ENCODE measurements around the gene MISP.

The MISP gene

GRCh38 chr19:798415-799075, 47.6 kb downstream of the MISP start:
- no peak for DNase-seq

- no peak for DNase-seq
Observed at GRCh38 chr19:799076-799881, 48.4 kb downstream of the MISP start.

DNA sequence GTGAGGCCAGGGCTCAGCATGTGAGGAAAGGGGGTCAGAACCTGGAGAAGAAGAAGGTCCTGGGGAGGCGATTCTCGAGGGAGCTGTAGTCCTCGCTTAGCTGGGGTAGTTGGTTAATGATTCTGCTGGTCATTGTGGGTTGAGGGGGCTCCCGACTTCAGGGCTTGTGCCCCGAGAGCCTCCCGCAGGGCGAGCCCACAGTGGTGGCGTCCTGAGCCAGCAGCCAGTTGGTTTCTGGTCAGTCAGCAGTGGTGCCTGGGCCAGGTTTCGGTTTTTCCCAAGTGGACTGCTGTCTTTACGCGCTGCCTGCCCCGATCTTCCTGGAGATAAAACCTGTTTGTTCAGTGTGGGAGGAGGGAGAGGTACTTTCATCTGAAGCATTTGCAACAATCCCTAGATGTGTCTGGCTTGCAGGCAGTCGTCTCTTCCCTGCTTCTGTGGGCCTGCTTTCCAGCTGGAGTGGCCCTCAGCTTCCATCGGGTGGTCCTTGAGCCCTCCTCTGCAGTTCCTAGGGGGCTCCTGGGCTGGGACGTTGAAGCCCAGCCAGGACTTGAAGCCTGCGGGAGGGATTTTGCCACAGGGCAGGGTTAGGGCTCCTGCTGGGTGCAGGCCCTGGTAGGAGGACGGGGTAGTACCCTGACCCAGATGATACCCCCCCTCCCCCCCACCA, 49.6 kb downstream of the MISP start:
- DNase-seq: no peak

DNA sequence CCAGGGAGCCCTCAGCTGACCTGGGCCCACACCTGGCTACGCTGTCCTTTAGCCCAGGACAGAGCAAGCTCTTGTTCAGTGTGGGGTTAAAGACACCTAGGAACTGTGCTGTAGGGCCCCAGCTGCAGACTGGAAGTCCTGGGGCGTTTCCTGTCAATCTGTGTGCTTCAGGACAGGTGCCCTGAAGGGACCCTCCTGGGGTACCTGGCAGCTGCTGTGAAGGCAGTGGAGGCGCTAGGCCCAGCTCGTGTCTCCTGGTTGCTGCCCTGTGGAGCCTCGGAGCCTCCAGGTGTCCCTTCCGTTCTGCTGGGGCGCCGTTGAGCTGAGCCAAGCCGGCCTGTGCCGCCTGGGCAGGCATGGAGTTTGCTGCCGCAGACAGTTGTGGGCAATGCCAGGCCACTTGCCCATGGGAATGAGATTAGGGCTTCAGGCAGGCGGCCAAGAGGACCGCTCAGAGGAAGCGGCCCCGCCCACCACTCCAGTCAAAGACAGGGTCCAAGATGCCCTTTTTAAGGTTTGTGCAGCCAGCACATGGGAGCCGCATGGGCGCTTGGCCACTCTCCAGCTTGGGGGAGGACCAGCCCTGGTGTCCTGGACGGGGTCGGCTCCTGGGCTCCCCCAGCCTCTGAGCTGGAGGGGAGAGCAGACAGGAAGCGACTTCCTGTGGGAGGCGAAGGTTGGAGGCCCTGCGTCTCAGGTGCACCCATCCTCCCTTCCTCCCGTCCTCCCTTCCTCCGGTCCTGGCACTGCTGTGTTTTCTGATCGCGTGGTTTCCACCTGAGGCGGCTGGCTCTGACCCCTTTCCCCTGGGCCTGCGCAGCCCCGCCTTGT, 50.3 kb downstream of the MISP start:
- no peak for DNase-seq

DNA sequence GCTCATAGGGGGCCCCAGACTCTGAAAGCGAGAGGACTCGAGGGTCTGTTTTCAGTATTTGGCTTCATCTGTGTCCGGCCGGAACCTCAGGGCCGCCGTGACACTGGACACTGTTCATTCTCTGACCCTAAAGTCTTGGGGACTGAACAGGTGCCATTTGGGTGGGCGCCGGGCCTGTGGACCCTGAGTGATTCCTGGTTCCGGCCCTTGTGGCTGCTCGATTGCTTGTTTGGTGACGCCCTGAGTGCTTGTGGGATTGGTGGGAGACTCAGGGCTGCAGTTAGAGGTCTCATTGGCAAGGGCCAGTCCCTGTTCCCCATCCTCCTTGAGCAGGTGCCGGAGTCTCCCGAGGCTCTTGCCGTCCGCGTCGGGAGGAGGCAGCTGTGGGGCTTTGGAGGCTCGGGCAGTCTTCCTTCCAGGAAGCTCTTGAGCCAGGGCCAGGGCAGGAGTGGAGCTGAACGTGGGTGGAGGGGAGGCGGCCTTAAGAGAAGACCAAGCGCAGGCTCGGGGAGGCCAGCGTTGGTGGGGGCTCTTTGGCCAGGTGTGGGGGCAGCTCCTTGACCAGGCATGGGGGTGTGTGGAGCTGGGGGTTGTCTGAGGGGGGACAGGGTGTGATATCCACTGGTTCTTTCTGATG, 51.1 kb downstream of the MISP start:
- no peak for DNase-seq

DNA sequence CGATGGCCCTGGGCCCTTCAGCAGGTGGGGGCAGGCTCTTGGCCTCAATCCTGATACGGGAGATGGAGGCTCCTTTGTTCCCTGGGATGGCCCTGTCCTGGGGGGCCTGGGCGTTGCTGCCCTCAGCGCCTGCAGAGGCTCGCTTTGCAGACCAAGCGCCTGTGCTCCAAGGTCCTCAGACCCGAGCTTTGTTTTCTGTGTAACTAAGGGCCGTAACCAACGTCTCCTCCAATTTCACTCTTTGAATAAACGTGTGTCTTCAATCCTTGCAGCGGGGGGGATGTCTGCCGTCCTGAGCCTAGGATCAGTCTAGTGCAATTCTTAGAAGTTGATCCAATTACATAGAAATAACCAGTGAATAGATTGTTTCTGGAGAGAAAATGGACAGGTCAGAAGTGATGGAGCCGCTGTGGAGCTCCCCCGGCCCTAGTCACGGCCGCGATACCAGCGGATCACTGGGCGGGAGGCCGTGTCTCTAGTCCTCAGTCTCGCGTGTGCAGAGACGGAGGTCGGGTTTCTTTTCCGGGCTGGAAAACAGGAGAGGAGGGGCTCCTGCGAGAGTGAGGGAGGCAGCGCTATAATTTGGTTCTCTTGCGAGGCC, 51.7 kb downstream of the MISP start:
- DNase-seq: no peak

- no peak for DNase-seq
Observed at GRCh38 chr19:803099-803561, 52.2 kb downstream of the MISP start.

DNA sequence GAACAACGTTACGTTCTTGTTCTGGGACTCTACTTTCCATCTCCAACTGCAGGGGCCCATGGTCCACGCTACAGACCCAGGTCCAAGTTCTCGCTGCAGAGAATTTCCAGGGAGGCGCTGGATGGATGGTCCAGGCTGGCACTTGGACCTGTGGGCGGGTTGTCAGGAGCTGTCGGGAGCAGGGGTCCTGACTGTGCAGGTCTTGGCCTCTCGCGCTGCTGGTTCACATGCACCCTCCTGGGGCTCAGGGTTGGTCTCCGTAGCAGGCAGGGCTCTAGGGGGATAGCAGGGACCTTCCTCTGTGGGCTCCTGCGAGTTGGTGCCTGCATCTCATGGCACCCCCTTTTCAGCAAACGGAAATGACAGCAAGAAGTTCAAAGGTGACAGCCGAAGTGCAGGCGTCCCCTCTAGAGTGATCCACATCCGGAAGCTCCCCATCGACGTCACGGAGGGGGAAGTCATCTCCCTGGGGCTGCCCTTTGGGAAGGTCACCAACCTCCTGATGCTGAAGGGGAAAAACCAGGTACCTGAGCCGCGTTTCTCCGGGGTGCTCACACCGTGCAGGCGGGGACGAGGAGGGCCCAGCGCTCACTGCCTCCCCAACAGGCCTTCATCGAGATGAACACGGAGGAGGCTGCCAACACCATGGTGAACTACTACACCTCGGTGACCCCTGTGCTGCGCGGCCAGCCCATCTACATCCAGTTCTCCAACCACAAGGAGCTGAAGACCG, 52.9 kb downstream of the MISP start:
- no peak for DNase-seq

- no peak for DNase-seq
Observed at GRCh38 chr19:804419-805165, 53.7 kb downstream of the MISP start.

DNA sequence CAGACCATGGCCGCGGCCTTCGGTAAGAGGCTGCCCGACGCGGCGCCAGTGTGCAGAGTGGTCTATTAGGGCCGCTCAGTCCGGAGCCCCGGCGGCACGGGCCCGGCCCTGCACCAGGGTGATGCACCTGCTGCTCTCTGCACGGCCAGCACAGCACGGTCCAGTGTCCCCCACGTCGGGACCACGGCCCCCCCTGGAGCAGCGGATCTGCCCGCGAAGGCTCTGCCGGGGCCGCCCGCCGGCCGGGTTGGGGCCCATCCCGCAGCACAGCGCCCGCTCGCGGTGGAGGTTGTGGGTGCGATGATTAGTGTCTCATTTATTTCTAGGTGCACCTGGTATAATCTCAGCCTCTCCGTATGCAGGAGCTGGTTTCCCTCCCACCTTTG, 54.2 kb downstream of the MISP start:
- DNase-seq: no peak

DNA sequence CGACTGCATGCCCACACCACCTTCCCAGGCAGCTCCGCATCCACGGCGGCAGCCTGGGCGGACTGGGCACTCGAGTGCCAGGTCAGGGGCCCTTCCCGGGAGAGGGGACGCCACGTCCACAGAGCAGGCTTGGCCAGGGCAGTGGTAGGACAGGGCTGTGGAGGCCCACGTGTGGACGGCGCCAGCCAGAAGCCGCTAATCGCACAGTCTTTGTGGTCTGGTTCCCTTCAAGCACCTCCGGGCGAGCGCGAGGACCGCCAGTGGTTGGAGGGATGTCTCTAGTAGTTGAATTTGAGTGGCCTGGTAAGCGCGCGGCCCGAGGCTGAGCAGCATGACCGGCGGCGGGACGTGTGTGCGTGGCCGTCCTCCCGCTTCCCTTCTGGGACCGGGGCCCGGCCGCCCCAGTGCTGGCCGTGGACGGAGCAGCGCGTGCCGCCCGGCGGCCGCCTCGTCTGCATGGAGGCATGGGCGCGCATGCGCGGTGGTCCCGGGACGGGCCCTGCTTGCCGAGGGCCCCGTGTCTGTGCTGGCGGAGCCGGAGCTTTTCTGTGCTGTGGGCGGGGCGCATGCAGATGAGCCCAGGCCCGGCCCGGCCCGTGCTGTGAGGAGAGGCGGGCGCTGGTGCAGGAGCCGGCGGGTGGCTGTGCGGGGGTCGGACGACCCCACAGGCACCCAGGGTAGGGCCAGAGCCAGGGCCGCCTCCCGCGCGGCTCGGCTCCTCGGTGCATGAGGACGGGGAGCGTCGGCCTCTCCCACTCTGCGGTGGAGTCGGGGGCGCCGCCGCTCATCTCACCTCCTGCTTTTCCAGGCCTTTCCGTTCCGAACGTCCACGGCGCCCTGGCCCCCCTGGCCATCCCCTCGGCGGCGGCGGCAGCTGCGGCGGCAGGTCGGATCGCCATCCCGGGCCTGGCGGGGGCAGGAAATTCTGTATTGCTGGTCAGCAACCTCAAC, 55.0 kb downstream of the MISP start:
- DNase-seq: no peak

GRCh38 chr19:806815-807421, 56.0 kb downstream of the MISP start:
- DNase-seq: no peak

- DNase-seq: no peak
Observed at GRCh38 chr19:807627-808422, 56.9 kb downstream of the MISP start.

GRCh38 chr19:808423-808775, 57.5 kb downstream of the MISP start:
- no peak for DNase-seq

GRCh38 chr19:810077-810855, 59.4 kb downstream of the MISP start:
- no peak for DNase-seq

GRCh38 chr19:810883-811489, 60.1 kb downstream of the MISP start:
- no peak for DNase-seq

DNA sequence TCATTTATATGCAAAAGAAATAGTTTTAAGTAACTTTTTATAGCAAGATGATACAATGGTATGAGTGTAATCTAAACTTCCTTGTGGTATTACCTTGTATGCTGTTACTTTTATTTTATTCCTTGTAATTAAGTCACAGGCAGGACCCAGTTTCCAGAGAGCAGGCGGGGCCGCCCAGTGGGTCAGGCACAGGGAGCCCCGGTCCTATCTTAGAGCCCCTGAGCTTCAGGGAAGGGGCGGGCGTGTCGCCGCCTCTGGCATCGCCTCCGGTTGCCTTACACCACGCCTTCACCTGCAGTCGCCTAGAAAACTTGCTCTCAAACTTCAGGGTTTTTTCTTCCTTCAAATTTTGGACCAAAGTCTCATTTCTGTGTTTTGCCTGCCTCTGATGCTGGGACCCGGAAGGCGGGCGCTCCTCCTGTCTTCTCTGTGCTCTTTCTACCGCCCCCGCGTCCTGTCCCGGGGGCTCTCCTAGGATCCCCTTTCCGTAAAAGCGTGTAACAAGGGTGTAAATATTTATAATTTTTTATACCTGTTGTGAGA, 60.7 kb downstream of the MISP start:
- no peak for DNase-seq

Data from NCI-H2081 treated with DMSO at 0.1 percent for 48 hours (cell line).